HCT116 (cell line): ENCODE results near the gene CPA2.

Source experiments
- CTCF ChIP-seq, 3 experiments: fragments of 200-600 bp in 1 of 3; sonication (generic) in 1 of 3; IDR thresholded peaks in 2 of 3; conservative IDR thresholded peaks in 1 of 3; 2 replicates each; pipeline ENCODE4 v1.5.1; 2012 to 2017; ENCODE audit warnings: low read depth in 2 of 3, low read length in 2 of 3, antibody characterized with exemption in 1 of 3, borderline replicate concordance in 1 of 3, control low read depth in 1 of 3, mild to moderate bottlenecking in 1 of 3, mixed read lengths in 1 of 3, mixed run types in 1 of 3, moderate library complexity in 1 of 3; ENCODE audit not compliant: insufficient read depth in 1 of 3
- TCF7L2 ChIP-seq: IDR thresholded peaks from 2 replicates; pipeline ENCODE4 v1.7.0; 2011; ENCODE audit warnings: borderline replicate concordance, inconsistent platforms; ENCODE audit not compliant: insufficient read depth, insufficient read length; ENCODE audit errors: extremely low read depth
- ZNF274 ChIP-seq: fragments of 200-500 bp; sonication (Bioruptor generic); IDR thresholded peaks from 2 replicates; pipeline ENCODE4 v1.6.1; 2014; ENCODE audit warnings: mild to moderate bottlenecking, low read depth, low read length, inconsistent platforms

GRCh38 chr7:130278860-130279259 is 12.2 kb downstream of the CPA2 start:
- TF ChIP-seq ZNF274 (no peak), CTCF (IDR thresholded peaks at IDR 0.05 in 2 of 3, conservative IDR thresholded peaks at IDR 0.05 in 1 of 3; ENCODE audit: borderline replicate concordance in 1 of 3, insufficient read depth in 1 of 3, low read depth in 2 of 3, low read length in 2 of 3) (no peak), TCF7L2 (no peak)
